Cardiac muscle cell (in vitro differentiated cells and primary cell): ENCODE data around the gene CLEC9A. TPM values are rescaled to one million over a fixed set of nuclear protein-coding genes. Genes with fewer than 3 reads are reported as not detected.

Experiments
- DNase-seq, 2 donors: peaks; one replicate each; pipeline versions ENCODE4 v3.0.0 to v3.0.0-alpha.2; 2010 to 2017; ENCODE audit warnings: low read depth in 1 of 2, low spot score in 1 of 2
- H3K27ac ChIP-seq: fragments of 200-600 bp; sonication (generic); 2 replicates; pipeline ENCODE4 v1.5.1; 2016
- H3K27me3 ChIP-seq: fragments of 200-600 bp; sonication (generic); 2 replicates; pipeline ENCODE4 v1.6.0; 2016; ENCODE audit warnings: control low read depth
- H3K36me3 ChIP-seq: fragments of 200-600 bp; sonication (generic); 2 replicates; pipeline ENCODE4 v1.5.1; 2016; ENCODE audit warnings: control low read depth
- H3K4me1 ChIP-seq: fragments of 200-600 bp; sonication (generic); 2 replicates; pipeline ENCODE4 v1.8.1; 2017; ENCODE audit warnings: low read depth, mild to moderate bottlenecking, mixed run types
- H3K4me3 ChIP-seq: fragments of 200-600 bp; sonication (generic); 2 replicates; pipeline ENCODE4 v1.5.1; 2016; ENCODE audit warnings: mild to moderate bottlenecking
- H3K9me3 ChIP-seq: fragments of 200-600 bp; sonication (generic); 2 replicates; pipeline ENCODE4 v1.5.1; 2017; ENCODE audit warnings: low read depth, mild to moderate bottlenecking, control low read depth
- polyA plus RNA-seq: library from polyadenylated mRNA; unstranded; fragments of >200 nt; fragmentation: Nextera tagmentation; extraction: Ambion mirVana; gene quantifications from 2 replicates; pipeline ENCODE4 v1.2.1, GENCODE V29; 2016
- total RNA-seq: library from RNA; depleted of rRNA; stranded (reverse); fragments of >200 nt; gene quantifications from 2 replicates; pipeline ENCODE4 v1.2.3, GENCODE V29; 2016
- TF ChIP-seq, protein P1 (sequence below): IDR thresholded peaks from 2 replicates; pipeline ENCODE4 v1.5.1; 2012; ENCODE audit warnings: low read depth, mild to moderate bottlenecking, low read length

CLEC9A gene
- total and polyA plus RNA-seq, 2 experiments from 2014 or later, result not detected

DNA sequence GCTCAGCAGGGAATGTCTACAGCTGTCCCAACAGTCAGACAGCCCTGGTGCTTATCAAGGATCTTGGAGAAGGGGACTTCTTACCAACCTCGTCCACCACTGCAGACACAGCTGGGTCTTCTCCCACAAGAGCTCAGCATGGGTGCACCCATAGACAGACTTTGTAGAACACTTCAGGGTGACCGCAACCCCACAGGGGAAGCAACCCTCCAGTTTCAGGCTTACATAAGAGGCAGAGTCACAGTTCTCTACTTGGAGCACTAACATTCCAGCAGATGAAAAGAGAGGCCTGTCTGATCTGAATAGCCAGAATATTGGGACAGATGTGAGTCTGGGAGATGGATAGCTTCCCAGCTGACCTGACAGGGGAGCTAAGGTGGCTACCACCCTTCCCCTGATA is 71.8 kb downstream of the CLEC9A start:
- Histone ChIP-seq H3K4me3 (no peak overlapping the region), H3K36me3 (no peaks in the 10 kb centered on the region), H3K27me3 (no peaks in the 10 kb centered on the region), H3K27ac (no peak overlapping the region), H3K9me3 (no peaks in the 10 kb centered on the region), H3K4me1 (no peaks in the 10 kb centered on the region)
- no peak for DNase-seq
- TF ChIP-seq, protein P1, sequence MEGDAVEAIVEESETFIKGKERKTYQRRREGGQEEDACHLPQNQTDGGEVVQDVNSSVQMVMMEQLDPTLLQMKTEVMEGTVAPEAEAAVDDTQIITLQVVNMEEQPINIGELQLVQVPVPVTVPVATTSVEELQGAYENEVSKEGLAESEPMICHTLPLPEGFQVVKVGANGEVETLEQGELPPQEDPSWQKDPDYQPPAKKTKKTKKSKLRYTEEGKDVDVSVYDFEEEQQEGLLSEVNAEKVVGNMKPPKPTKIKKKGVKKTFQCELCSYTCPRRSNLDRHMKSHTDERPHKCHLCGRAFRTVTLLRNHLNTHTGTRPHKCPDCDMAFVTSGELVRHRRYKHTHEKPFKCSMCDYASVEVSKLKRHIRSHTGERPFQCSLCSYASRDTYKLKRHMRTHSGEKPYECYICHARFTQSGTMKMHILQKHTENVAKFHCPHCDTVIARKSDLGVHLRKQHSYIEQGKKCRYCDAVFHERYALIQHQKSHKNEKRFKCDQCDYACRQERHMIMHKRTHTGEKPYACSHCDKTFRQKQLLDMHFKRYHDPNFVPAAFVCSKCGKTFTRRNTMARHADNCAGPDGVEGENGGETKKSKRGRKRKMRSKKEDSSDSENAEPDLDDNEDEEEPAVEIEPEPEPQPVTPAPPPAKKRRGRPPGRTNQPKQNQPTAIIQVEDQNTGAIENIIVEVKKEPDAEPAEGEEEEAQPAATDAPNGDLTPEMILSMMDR, result no peak

DNA sequence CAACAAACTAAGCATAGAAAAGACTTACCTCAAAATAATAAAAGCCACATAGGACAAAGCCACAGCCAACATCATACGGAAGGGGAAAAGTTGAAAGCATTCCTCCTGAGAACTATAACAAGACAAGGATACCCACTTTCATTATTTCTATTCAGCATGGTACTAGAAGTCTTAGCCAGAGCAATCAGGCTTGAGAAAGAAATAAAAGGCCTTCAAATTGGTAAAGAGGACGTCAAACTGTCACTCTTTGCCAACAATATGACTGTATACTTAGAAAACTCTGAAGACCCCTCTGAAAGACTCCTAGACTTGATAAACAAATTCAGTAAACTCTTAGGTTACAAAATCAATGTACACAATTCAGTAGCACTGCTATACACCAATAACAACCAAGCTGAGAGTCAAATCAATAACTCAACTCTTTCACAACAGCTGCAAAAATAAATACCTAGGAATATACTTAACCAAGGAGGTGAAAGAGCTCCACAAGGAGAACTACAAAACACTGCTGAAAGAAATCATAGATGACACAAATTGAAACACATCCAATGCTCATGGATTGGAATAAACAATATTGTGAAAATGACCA is 79.9 kb downstream of the CLEC9A start:
- H3K27ac ChIP-seq, result no peak overlapping the region
- DNase-seq, result no peak
- no peaks in the 10 kb centered on the region for H3K27me3 ChIP-seq
- TF ChIP-seq, protein P1, result no peak
- no peaks in the 10 kb centered on the region for H3K4me1 ChIP-seq
- H3K9me3 ChIP-seq, result no peaks in the 10 kb centered on the region
- no peaks in the 10 kb centered on the region for H3K36me3 ChIP-seq
- no peak overlapping the region for H3K4me3 ChIP-seq

DNA sequence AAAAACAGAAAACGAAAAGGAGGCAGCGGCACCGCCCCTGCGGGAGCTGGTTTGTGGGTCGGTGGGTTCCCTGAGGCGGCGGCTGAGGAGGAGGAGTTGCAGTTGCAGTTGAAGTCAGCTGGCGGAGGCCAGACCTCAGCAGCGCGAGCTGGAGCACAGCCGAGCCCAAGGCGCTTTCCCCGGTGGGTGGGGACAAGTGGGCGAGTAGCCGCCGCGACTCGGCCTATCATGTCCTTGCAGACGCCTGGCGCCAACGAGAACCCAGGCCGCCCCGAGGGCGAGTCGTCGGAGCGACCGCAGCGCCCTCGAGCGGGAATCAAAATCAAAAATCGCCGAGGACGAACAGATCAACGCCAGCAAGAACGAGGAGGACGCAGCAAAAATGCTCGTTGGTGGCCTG is 81.0 kb downstream of the CLEC9A start:
- Histone ChIP-seq H3K4me1 (no peaks in the 10 kb centered on the region), H3K4me3 (no peak overlapping the region), H3K9me3 (no peaks in the 10 kb centered on the region), H3K27ac (no peak overlapping the region), H3K36me3 (no peaks in the 10 kb centered on the region), H3K27me3 (no peaks in the 10 kb centered on the region)
- no peak for DNase-seq
- TF ChIP-seq, protein P1, result no peak

DNA sequence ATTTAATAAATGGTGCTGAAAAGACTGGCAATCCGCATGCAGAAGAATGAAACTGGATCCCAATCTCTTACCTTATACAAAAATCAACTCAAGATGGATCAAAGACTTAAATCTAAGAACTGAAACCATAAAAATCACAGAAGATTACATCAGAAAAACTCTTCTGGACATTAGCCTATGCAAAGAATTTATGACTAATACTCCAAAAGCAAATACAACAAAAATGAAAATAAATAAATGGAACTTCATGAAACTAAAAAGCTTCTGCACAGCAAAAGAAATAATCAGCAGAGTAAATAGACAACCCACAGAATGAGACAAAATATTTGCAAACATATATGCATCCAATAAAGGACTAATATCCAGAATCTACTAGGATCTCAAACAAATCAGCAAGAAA is 82.6 kb downstream of the CLEC9A start:
- DNase-seq, result no peak
- Histone ChIP-seq H3K4me3 (no peak overlapping the region), H3K27me3 (peaks cover 3% of the 10 kb centered on the region), H3K4me1 (no peaks in the 10 kb centered on the region), H3K9me3 (no peaks in the 10 kb centered on the region), H3K27ac (no peak overlapping the region), H3K36me3 (no peaks in the 10 kb centered on the region)
- TF ChIP-seq, protein P1, result no peak

DNA sequence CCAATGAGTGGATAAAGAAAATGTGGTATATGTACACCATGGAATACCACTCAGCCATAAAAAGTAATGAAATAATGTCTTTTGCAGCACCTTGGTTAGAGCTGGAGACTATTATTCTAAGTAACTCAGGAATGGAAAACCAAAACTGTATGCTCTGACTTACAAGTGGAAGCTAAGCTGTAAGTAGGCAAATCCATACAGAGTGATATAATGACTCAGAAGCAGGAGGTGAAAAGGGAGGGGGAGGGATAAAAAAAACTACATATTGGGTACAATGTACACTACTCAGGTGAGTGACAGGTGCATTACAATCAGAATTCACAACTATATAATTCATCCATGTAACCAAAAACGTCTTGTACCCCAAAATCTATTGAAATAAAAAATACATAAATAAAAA is 83.4 kb downstream of the CLEC9A start:
- DNase-seq, result no peak
- H3K4me1 ChIP-seq, result no peaks in the 10 kb centered on the region
- no peak overlapping the region for H3K27ac ChIP-seq
- TF ChIP-seq, protein P1, result no peak
- H3K27me3 ChIP-seq, result peaks cover 11% of the 10 kb centered on the region
- no peak overlapping the region for H3K4me3 ChIP-seq
- H3K9me3 ChIP-seq, result no peaks in the 10 kb centered on the region
- H3K36me3 ChIP-seq, result no peaks in the 10 kb centered on the region
